Mesothelial cell of epicardium (in vitro differentiated cells): Measurements from ENCODE around the gene EIF4E. TPM values are rescaled to one million over a fixed set of nuclear protein-coding genes. Genes with fewer than 3 reads are reported as not detected.

Experiments
- DNase-seq, 2 experiments: peaks; one replicate each; pipeline ENCODE4 v3.0.0; 2021; ENCODE audit warnings: low spot score in 2 of 2; ENCODE audit not compliant: unreplicated experiment in 2 of 2
- H3K27ac Mint-ChIP-seq: 2 replicates; pipeline ENCODE4 v1.8.0; 2021; ENCODE audit warnings: mixed read lengths
- H3K27me3 Mint-ChIP-seq: 2 replicates; pipeline ENCODE4 v1.8.0; 2021; ENCODE audit warnings: low read depth, mixed read lengths
- H3K36me3 Mint-ChIP-seq: 2 replicates; pipeline ENCODE4 v1.8.0; 2021; ENCODE audit warnings: mixed read lengths
- H3K4me1 Mint-ChIP-seq: 2 replicates; pipeline ENCODE4 v1.8.0; 2021; ENCODE audit warnings: mixed read lengths
- H3K4me3 Mint-ChIP-seq: 2 replicates; pipeline ENCODE4 v1.8.0; 2021; ENCODE audit warnings: mild to moderate bottlenecking, moderate library complexity, mixed read lengths
- H3K9me3 Mint-ChIP-seq: 2 replicates; pipeline ENCODE4 v1.8.0; 2021; ENCODE audit warnings: mixed read lengths
- total RNA-seq: library from RNA; stranded (reverse); gene quantifications from 3 replicates; pipeline ENCODE4 v1.2.1, GENCODE V29; 2021
- TF ChIP-seq, protein P1 (sequence below): fragments of 200-600 bp; sonication (generic); IDR thresholded peaks from one replicate; pipeline ENCODE4 v1.5.0; 2021; ENCODE audit warnings: antibody characterized with exemption; ENCODE audit not compliant: unreplicated experiment

The EIF4E gene
- total RNA-seq, 1 donor from 2014 or later, result 87.9 TPM

DNA sequence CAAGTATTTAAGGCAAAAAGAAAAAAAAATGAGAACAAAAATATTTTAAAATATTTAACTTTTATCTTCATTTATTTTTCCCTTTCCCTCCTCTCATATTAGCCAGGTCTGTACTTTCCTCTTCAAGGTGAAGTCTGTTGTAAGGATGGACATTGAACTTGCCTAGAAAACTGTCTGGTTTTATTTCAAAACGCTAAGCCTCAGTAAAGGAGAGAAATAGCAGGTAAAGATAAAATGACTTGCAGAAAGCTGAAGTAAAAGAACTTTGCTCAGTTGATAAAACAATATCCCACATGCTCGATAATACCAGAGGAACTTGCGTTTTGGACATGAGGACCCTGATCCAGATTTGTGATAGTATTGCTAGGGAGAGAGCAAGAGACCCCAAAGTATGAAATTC, 38.0 kb upstream of the EIF4E start:
- Mint-ChIP-seq H3K27me3 (no peaks in the 10 kb centered on the region), H3K4me1 (peaks cover 17% of the 10 kb centered on the region), H3K27ac (no peak overlapping the region), H3K9me3 (no peaks in the 10 kb centered on the region), H3K36me3 (no peaks in the 10 kb centered on the region), H3K4me3 (no peak overlapping the region)
- TF ChIP-seq, protein P1, sequence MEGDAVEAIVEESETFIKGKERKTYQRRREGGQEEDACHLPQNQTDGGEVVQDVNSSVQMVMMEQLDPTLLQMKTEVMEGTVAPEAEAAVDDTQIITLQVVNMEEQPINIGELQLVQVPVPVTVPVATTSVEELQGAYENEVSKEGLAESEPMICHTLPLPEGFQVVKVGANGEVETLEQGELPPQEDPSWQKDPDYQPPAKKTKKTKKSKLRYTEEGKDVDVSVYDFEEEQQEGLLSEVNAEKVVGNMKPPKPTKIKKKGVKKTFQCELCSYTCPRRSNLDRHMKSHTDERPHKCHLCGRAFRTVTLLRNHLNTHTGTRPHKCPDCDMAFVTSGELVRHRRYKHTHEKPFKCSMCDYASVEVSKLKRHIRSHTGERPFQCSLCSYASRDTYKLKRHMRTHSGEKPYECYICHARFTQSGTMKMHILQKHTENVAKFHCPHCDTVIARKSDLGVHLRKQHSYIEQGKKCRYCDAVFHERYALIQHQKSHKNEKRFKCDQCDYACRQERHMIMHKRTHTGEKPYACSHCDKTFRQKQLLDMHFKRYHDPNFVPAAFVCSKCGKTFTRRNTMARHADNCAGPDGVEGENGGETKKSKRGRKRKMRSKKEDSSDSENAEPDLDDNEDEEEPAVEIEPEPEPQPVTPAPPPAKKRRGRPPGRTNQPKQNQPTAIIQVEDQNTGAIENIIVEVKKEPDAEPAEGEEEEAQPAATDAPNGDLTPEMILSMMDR, result no peak
- no peak for DNase-seq

DNA sequence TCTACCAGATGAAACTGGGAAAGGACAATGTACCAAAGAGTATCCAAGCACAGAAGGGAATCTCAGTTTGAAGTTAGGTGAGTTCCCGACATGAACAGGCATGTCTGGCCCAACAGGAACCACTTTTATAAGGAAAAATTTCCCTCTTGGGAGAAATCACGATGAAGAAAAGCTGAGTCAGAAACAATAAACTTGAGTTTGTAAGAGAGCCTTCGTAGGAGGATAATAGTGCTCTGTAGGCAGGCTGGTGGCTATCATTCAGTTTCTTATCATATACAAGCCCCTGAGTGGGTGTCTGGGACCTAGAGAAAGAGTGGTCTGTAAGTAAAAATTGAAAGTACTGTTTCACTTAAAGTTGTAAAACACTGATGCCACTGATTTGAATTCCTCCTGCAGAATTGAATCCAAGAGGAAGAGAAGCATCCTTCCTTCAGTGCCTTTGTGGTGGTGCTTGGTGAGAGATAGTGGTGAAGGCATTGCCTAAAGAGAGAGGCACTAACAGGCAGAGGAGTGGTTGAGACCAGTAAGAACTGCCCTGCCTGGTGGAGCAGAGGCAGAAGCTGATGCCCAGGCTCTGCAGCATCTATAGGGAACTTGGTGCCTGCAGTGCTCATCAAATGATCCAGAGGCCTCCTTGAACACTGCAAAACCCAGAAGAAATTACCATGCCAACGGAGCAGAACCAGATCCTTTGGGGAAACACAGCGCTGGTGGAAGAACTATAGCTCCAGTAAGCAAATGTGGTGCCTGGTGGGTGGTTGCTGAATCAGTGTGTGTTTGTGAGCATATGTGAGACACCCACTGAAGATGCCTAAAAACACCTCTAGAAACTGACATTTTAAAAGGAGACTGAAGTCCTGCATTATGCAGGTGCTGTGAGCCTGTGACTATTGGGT, 34.9 kb upstream of the EIF4E start:
- Mint-ChIP-seq H3K27me3 (no peaks in the 10 kb centered on the region), H3K4me1 (no peaks in the 10 kb centered on the region), H3K4me3 (no peak overlapping the region), H3K36me3 (no peaks in the 10 kb centered on the region), H3K9me3 (no peaks in the 10 kb centered on the region), H3K27ac (peak overlapping the region; percentile 50)
- TF ChIP-seq, protein P1, result no peak
- DNase-seq, result no peak

DNA sequence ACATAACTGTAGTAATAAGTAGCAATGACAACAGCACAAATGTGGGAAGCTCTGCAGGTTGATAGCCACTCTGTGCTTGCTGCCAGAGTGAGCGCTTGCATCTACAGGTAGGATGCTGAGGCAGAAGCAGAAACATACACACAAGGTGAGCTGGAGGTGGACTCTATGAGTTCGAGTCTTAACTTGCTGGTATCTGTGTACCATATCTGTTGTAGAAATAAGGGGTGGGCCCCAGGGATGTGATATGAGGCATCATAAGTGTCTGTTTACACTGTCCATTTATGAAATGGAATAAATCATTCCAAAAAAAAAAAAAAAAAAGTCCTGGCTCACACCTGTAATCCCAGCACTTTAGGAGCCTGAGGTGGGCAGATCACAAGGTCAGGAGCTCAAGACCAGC, 32.8 kb upstream of the EIF4E start:
- no peaks in the 10 kb centered on the region for H3K9me3 Mint-ChIP-seq
- H3K27me3 Mint-ChIP-seq, result no peaks in the 10 kb centered on the region
- H3K4me3 Mint-ChIP-seq, result no peak overlapping the region
- H3K36me3 Mint-ChIP-seq, result no peaks in the 10 kb centered on the region
- H3K27ac Mint-ChIP-seq, result no peak overlapping the region
- no peaks in the 10 kb centered on the region for H3K4me1 Mint-ChIP-seq
- TF ChIP-seq, protein P1, result no peak
- no peak for DNase-seq

DNA sequence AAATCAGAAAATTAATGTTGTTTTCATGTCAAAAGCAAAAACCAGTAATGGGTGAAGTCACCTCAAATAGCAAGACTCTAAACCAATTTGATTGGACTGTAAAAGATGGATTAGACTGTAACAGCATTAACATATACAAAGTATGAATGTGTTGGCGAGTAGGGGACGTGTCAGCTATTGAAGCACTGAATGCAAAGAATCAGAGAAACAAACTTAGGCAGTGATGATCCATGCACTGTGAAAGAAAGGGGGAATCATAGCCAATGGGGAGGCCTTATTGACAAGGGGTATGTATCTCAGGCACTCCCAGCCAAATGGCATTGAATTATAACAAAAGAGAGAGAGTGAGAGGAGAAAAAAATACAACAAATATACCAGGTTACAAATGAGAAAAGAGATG, 30.5 kb upstream of the EIF4E start:
- Mint-ChIP-seq H3K9me3 (peaks cover 5% of the 10 kb centered on the region), H3K27ac (no peak overlapping the region), H3K4me3 (no peak overlapping the region), H3K27me3 (no peaks in the 10 kb centered on the region), H3K36me3 (no peaks in the 10 kb centered on the region), H3K4me1 (no peaks in the 10 kb centered on the region)
- no peak for DNase-seq
- TF ChIP-seq, protein P1, result no peak

DNA sequence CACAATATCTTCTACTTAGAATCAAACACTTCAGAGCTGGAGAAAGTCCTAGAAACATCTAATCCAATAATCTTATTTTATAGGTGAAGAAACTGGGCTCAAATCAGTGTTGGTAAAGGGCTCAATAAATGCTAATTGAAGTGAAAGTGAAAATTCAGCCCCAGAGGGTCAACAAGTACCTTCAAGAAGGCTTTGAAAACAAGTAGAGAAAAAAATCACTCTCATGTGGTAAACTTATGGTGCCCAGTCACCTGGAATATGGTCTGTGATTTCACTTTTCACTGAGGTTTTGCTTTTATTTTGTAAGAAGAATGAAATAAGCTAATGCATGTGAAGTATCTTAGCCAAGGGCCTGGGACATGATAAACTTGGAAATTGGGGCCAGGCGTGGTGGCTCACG, 29.1 kb upstream of the EIF4E start:
- H3K4me1 Mint-ChIP-seq, result no peaks in the 10 kb centered on the region
- TF ChIP-seq, protein P1, result no peak
- no peaks in the 10 kb centered on the region for H3K36me3 Mint-ChIP-seq
- no peak overlapping the region for H3K27ac Mint-ChIP-seq
- DNase-seq, result no peak
- no peak overlapping the region for H3K4me3 Mint-ChIP-seq
- H3K27me3 Mint-ChIP-seq, result no peaks in the 10 kb centered on the region
- H3K9me3 Mint-ChIP-seq, result peaks cover 5% of the 10 kb centered on the region
